ENCODE measurements around the gene MACF1. TPM values are rescaled to one million over a fixed set of nuclear protein-coding genes. Genes with fewer than 3 reads are reported as not detected.
"Not testable (repeated sequence)": the region's sequence is repeated elsewhere in the genome, so short reads cannot be mapped to it uniquely, and the experiment has no call there.

Gene MACF1
- polyA plus RNA-seq, 6 donors from 2014 or later, result 9.1 to 96.3 (median 29.5) TPM

- Mint-ChIP-seq H3K36me3 (no peaks in the 10 kb centered on the region), H3K4me3 (peak overlapping the region in 7 of 8 donors; percentile 32 to 79 (median 63)), H3K27me3 (no peaks in the 10 kb centered on the region), H3K9me3 (no peaks in the 10 kb centered on the region), H3K4me1 (peaks cover 22 to 37% (median 23%) of the 10 kb centered on the region in 3 donors), H3K27ac (peak overlapping the region; percentile 50 to 93 (median 81))
- ATAC-seq (ENCODE audit: low read depth in 2 of 2), result peak; percentile 99
- peak; percentile 63 for DNase-seq
Observed at GRCh38 chr1:39525366-39526165, 321.1 kb downstream of the MACF1 start.

- peak overlapping the region in 1 of 8 donors; percentile 79 for H3K4me3 Mint-ChIP-seq
- no peaks in the 10 kb centered on the region for H3K36me3 Mint-ChIP-seq
- peak overlapping the region in 2 of 6 donors; percentile 7 to 66 for H3K27ac Mint-ChIP-seq
- peaks cover 22 to 37% (median 23%) of the 10 kb centered on the region in 3 donors for H3K4me1 Mint-ChIP-seq
- H3K27me3 Mint-ChIP-seq, result no peaks in the 10 kb centered on the region
- no peak for DNase-seq
- no peak for ATAC-seq (ENCODE audit: low read depth in 2 of 2)
- no peaks in the 10 kb centered on the region for H3K9me3 Mint-ChIP-seq
Observed at GRCh38 chr1:39526466-39527189, 322.1 kb downstream of the MACF1 start.

GRCh38 chr1:39527190-39527579 is 322.7 kb downstream of the MACF1 start:
- H3K27me3 Mint-ChIP-seq; H3K9me3 Mint-ChIP-seq; ATAC-seq (ENCODE audit: low read depth in 2 of 2); DNase-seq; H3K27ac Mint-ChIP-seq; H3K36me3 Mint-ChIP-seq; H3K4me3 Mint-ChIP-seq: not testable (repeated sequence)
- peaks cover 22 to 37% (median 23%) of the 10 kb centered on the region in 3 donors for H3K4me1 Mint-ChIP-seq

- ATAC-seq (ENCODE audit: low read depth in 2 of 2), result no peak
- H3K27ac Mint-ChIP-seq, result peak overlapping the region in 1 of 6 donors; percentile 12
- H3K27me3 Mint-ChIP-seq, result no peaks in the 10 kb centered on the region
Observed at GRCh38 chr1:39528082-39528481, 323.6 kb downstream of the MACF1 start.

GRCh38 chr1:39529901-39530535 is 325.5 kb downstream of the MACF1 start:
- Mint-ChIP-seq H3K27me3 (no peaks in the 10 kb centered on the region), H3K36me3 (peaks cover 0 to 5% of the 10 kb centered on the region in 2 donors), H3K27ac (no peak overlapping the region), H3K9me3 (no peaks in the 10 kb centered on the region), H3K4me1 (peaks cover 11 to 17% (median 11%) of the 10 kb centered on the region in 3 donors), H3K4me3 (no peak overlapping the region)
- no peak for DNase-seq
- ATAC-seq (ENCODE audit: low read depth in 2 of 2), result no peak

More at GRCh38 chr1:39528082-39528481, 323.6 kb downstream of the MACF1 start:
- Mint-ChIP-seq H3K9me3 (no peaks in the 10 kb centered on the region), H3K4me3 (no peak overlapping the region), H3K36me3 (peaks cover 0 to 5% of the 10 kb centered on the region in 2 donors), H3K4me1 (peaks cover 22 to 36% (median 23%) of the 10 kb centered on the region in 3 donors)
- DNase-seq, result no peak

GRCh38 chr1:39531526-39531925 is 327.0 kb downstream of the MACF1 start:
- H3K4me3 Mint-ChIP-seq, result no peak overlapping the region
- no peak overlapping the region for H3K27ac Mint-ChIP-seq
- H3K27me3 Mint-ChIP-seq, result no peaks in the 10 kb centered on the region
- peaks cover 0 to 5% of the 10 kb centered on the region in 2 donors for H3K36me3 Mint-ChIP-seq
- no peaks in the 10 kb centered on the region for H3K9me3 Mint-ChIP-seq
- DNase-seq (no peak), ATAC-seq (ENCODE audit: low read depth in 2 of 2) (no peak)
- peaks cover 0 to 2% (median 0%) of the 10 kb centered on the region in 3 donors for H3K4me1 Mint-ChIP-seq

GRCh38 chr1:39533442-39533841 is 328.9 kb downstream of the MACF1 start:
- Mint-ChIP-seq H3K36me3 (peaks cover 0 to 5% of the 10 kb centered on the region in 2 donors), H3K27me3 (no peaks in the 10 kb centered on the region)
- no peak for ATAC-seq (ENCODE audit: low read depth in 2 of 2)

More at GRCh38 chr1:39533442-39533841, 328.9 kb downstream of the MACF1 start:
- H3K9me3 Mint-ChIP-seq, result no peaks in the 10 kb centered on the region
- no peak for DNase-seq
- peaks cover 0 to 2% (median 0%) of the 10 kb centered on the region in 3 donors for H3K4me1 Mint-ChIP-seq
- no peak overlapping the region for H3K4me3 Mint-ChIP-seq
- H3K27ac Mint-ChIP-seq, result no peak overlapping the region

Other genes with a start within 250 kb of the MACF1 start
- gene AKIRIN1, start 213.4 kb upstream of the MACF1 start, polyA plus RNA-seq (ENCODE audit: low read depth in 6 of 6), result 10 to 100 TPM; 61.9 to 89.7 (median 76.1) TPM
- gene NDUFS5, start 178.3 kb upstream of the MACF1 start, polyA plus RNA-seq (ENCODE audit: low read depth in 6 of 6), result 100 to 1,000 TPM; 232 to 288 (median 258) TPM